Pulmonary artery endothelial cell (primary cell): ENCODE measurements around the gene SCGB1A1. TPM values are rescaled to one million over a fixed set of nuclear protein-coding genes. Genes with fewer than 3 reads are reported as not detected.

Experiments
- DNase-seq: peaks from one replicate; pipeline ENCODE4 v3.0.0-alpha.2; 2011; ENCODE audit warnings: low read depth, low spot score
- total RNA-seq: library from RNA; depleted of rRNA; stranded (reverse); fragments of >200 nt; gene quantifications from 2 replicates; pipeline ENCODE4 v1.2.3, GENCODE V29; 2014

Gene SCGB1A1
- total RNA-seq, 1 donor from 2014 or later = not detected

DNA sequence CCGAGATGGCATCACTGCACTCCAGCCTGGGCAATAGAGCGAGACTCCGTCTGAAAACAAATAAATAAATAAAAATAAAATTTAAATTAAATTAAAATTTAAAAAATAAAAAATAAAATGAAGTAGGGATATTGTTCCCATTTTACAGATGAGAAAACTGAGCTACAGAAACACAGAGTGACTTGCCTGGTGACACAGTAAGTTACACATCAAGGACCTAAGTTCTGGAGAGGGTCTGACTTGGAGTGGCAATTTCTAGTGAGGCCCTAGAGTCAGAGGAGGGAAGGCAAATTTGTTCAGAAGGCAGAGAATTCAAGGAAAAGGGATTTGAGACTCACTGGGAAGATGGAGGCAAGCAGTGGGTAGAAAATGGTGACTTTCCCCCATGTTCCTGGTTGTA lies 2.0 kb downstream of the SCGB1A1 start:
- DNase-seq = no peak

- no peak for DNase-seq
These were observed 3.2 kb downstream of the SCGB1A1 start for GRCh38 chr11:62421996-62422395.

- DNase-seq = no peak
These were observed 4.2 kb downstream of the SCGB1A1 start for GRCh38 chr11:62423012-62423411.

GRCh38 chr11:62427630-62428233 lies 8.9 kb downstream of the SCGB1A1 start:
- no peak for DNase-seq

DNA sequence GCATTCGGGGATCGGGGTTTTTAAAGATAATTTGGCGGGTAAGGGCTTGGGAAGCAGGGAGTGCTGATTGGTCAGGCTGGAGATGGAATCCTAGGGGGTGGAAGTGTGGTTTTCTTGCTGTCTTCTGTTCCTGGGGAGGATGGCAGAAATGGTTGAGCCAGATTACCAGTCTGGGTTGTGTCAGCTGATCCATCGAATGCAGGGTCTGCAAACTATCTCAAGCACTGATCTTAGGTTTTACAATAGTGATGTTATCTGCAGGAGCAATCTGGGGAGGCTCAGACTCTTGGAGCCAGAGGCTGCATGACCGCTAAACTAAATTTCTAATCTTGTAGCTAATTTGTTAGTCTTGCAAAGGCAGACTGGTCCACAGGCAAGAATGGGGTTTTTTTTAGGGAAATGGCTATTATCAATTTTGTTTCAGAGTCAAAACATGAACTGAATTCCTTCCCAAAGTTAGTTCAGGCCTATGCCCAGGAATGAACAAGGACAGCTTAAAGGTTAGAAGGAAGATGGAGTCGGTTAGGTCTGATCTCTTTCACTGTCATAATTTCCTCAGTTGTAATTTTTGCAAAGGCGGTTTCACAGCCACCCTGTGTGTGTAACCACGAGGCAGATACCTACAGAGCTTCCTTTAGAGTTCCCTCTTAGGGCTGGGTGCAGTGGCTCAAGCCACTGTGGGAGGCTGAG lies 10.2 kb downstream of the SCGB1A1 start:
- no peak for DNase-seq

- no peak for DNase-seq
These were observed 11.6 kb downstream of the SCGB1A1 start for GRCh38 chr11:62430425-62430824.

GRCh38 chr11:62431171-62431901 lies 12.5 kb downstream of the SCGB1A1 start:
- no peak for DNase-seq

- no peak for DNase-seq
These were observed 13.9 kb downstream of the SCGB1A1 start for GRCh38 chr11:62432695-62433094.

DNA sequence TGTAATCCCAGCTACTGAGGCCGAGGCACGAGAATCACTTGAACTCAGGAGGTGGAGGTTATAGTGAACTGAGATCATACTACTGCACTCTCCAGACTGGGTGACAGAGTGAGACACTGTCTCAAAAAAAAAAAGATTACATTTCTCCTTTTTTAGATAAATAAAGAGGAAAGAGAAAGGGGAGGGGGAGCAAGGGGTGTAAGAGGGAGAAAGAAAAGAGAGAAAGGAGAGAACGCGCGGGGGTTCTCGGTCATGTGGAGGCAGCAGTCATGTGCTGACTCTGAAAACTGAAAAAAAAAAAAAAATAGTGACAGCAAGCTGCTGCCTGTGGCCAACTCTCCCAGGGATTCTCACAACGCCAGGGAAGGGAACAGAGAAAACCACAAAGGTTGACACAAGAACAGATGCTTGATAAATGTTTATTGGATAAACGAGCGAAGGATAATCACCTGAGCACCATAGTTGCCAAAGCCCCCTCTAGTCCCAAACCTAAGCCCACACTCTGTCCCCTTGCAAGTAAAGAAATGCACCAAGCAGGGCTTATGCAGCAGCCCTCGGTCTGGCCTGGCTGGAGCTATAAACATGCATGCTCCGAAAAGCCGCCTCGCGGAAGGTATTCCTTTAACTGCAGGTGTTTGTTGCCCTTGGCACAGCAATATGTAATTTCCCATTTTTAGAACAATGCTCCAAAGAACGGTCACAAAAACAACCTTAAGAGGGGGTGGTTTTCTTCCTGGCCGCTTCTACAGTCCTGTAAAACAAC lies 14.5 kb downstream of the SCGB1A1 start:
- DNase-seq = no peak

DNA sequence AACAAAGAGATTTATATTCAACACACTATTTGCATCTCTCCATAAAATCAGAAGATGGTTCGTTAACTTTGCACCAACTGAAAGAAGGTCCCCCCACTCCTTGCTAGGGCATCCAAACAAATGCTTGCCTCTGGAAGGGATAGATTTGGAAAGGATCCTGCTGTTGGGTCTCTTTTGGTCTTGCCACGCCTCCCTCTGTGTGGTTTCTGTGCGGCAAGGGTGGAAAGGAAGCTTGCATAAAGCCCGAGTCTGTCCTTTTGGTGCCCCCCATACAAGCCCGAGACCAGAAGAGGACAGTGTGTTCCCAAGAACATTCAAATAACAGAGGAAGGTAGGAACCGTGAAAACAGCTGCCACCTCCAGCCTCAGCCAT lies 15.1 kb downstream of the SCGB1A1 start:
- no peak for DNase-seq

DNA sequence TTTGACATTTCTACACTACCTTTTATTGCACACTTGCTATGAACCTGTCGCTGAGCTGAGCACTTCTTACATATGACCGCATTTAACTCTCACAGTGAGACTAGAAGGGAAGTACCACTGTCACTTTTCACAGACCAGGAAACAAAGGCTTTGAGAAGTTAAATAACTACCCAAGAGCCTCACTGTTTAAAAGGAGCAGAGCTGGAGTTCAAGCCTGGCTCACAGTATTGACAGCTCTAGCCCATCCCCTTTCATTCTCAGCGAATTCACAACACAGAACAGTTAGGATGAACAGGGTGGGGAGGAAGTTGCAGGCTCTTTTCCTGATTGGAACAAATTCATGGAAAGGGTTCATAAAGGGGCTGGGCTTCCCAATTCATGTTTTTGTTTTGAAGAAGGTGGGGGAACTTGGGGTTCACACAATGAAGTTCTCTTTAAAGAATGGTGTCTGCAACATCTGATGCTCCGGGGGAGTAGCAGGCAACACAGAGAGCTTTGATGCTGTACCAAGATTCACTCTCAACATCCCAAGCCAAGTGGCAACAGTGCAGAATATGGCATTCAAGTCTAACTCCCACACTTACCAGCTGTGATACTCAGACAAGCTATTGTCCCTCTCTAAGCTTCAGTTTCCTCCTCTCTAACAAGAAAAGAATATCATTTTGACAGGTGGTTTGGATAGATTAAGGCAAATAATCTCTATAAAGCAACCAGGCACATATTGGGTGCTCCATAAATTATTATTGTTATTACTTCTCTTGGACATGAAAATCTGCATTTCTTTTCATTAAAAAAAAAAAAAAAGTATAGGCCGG lies 17.2 kb downstream of the SCGB1A1 start:
- no peak for DNase-seq

GRCh38 chr11:62437616-62438015 lies 18.8 kb downstream of the SCGB1A1 start:
- DNase-seq = no peak

GRCh38 chr11:62438641-62439040 lies 19.8 kb downstream of the SCGB1A1 start:
- no peak for DNase-seq

GRCh38 chr11:62439785-62440602 lies 21.2 kb downstream of the SCGB1A1 start:
- no peak for DNase-seq

DNA sequence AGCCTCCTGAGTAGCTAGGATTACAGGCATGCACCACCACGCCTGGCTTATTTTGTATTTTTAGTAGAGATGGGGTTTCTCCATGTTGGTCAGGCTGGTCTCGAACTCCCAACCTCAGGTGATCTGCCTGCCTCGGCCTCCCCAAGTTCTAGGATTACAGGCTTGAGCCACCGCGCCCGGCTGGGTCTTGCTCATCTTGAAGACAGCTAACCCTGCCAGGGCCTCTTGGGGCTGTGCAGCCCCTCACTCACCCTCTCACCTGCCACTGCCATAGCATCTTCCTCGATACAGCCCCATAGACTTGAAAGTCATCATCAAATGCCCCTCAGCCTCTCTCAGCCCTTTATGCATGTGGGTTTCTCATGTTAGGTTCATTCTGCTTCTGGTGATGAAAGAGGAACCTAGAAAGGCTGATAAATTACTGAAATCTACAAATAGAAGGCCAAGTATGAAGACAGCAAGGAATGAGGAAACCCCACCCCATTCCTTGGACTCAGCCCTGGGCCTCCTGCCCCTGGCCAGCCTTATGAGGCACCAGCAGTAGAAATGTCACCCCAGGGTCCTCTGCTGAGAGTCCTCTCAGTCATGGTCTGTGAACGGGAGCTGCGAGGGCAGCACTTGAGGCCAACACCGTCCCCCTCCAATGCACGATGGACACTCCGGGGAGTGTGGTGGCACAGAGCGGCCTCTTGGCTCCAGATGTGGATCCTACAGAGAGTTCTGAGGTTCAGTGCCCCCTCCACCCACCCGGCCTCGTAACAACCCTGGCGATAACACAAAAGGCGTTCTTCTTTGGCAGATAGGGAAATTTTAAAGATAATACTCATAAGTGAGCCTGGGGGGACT lies 24.8 kb downstream of the SCGB1A1 start:
- DNase-seq = no peak

DNA sequence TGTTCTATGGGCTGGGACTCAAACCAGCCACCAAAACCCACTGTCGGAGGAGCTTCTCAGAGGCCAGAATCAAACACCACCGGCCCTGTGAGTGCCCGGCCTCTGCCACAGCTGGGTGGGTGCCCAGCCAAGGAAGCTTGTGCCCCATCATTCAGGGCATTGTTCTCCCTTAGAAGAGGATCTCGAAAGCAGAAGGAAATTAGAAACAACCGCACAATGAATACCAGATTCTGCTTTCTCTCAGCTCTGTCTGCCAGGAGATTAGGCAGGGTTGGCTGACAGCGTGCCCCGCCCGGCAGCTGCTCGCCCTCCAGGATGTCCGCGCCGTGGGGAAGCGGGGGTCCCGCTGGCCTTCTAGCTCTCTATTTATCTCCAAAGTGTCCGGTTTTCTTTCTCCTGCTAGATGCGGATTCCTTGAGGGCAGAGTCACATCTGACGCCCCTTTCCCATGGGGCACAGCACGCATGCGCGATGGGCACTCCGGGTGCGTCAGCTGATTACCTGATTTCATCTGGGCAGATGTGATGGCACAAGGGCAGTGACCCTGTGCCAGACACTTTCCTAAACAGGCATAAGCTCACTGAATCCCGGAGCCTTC lies 25.5 kb downstream of the SCGB1A1 start:
- DNase-seq = no peak

DNA sequence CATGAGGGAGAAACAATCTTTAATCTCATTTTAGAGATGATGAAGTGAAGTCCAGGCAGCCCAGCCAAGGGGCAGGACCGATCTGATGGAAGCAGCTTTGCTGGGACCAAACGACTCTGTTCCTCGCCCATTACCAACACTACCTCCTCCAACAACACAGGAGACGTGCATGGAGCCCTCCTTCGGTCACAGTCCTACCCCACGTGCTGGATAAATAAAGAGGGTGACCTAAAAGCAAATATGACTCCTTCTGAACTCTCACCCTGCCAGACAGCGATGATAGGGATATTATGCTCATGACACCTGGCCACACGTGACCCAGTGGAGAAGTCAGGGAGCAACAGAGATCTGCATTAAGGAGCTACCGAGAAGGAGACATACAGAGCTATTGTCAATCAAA lies 26.0 kb downstream of the SCGB1A1 start:
- DNase-seq = no peak

GRCh38 chr11:62445314-62445740 lies 26.5 kb downstream of the SCGB1A1 start:
- DNase-seq = no peak

DNA sequence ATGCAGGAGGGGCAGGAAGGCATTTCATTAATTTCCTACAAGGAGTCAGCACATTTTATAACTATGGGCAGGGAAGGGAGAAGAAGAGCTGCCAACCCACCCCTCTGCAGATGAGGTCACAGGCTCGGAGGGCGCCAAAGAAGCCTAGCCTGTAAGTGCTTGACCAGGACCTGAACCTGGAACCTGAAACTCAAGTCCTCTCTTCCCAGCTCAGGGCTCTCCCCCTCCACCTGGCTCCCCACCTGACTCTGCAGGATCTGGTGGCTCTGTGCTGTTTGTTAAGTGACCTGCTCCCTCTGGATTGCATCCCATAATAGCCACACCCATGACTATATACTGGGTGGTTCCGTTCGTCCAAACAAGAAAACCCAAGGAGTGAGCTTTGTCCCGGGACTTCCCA lies 27.3 kb downstream of the SCGB1A1 start:
- DNase-seq = no peak
